Suprapubic skin (tissue), 4 donors: ENCODE data around the gene NFATC2. TPM values are rescaled to one million over a fixed set of nuclear protein-coding genes. Genes with fewer than 3 reads are reported as not detected.

Source experiments
- DNase-seq, 2 donors: peaks; one replicate each; pipeline ENCODE4 v3.0.0-alpha.2; 2019; ENCODE audit warnings: low spot score in 2 of 2
- H3K27ac ChIP-seq: fragments of 200-600 bp; sonication (generic); one replicate; pipeline ENCODE4 v1.5.1; 2019
- H3K27me3 ChIP-seq: fragments of 200-600 bp; sonication (generic); one replicate; pipeline ENCODE4 v1.5.1; 2019
- H3K36me3 ChIP-seq: fragments of 200-600 bp; sonication (generic); one replicate; pipeline ENCODE4 v1.5.1; 2019
- H3K4me1 ChIP-seq: fragments of 200-600 bp; sonication (generic); one replicate; pipeline ENCODE4 v1.5.1; 2019
- H3K4me3 ChIP-seq: fragments of 200-600 bp; sonication (generic); one replicate; pipeline ENCODE4 v1.5.1; 2019; ENCODE audit warnings: mild to moderate bottlenecking
- H3K9me3 ChIP-seq: fragments of 200-600 bp; sonication (generic); one replicate; pipeline ENCODE4 v1.5.1; 2019
- EP300 ChIP-seq: sonication (generic); formaldehyde crosslinking; IDR thresholded peaks from one replicate; pipeline ENCODE4 v1.6.1; 2017; ENCODE audit warnings: antibody characterized with exemption
- POLR2A ChIP-seq, 2 donors: fragments of 450-650 bp; IDR thresholded peaks; one replicate each; pipeline ENCODE4 v1.6.1; 2017; ENCODE audit warnings: antibody characterized with exemption in 2 of 2, mild to moderate bottlenecking in 2 of 2, moderate library complexity in 2 of 2
- POLR2AphosphoS5 ChIP-seq, 3 donors: sonication (generic); formaldehyde crosslinking; IDR thresholded peaks; one replicate each; pipeline ENCODE4 v1.6.1; 2017; ENCODE audit warnings: antibody characterized with exemption in 3 of 3
- WGBS: methylation state at CpG from one replicate; pipeline ENCODE4 v1.1.5; 2018; 5-methylcytosine and 5-hydroxymethylcytosine counted together
- total RNA-seq, 4 donors: library from RNA; depleted of rRNA; stranded (reverse); fragments of >200 nt; gene quantifications; one replicate each; pipeline ENCODE4 v1.1.0, GENCODE V29; 2016
- TF ChIP-seq, protein P1 (sequence below), 2 donors: fragments of 200-600 bp in 1 of 2; fragments of 450-650 bp in 1 of 2; sonication (generic) in 1 of 2; IDR thresholded peaks; one replicate each; pipeline ENCODE4 v1.5.1; 2016 to 2019; ENCODE audit warnings: antibody characterized with exemption in 2 of 2, mild to moderate bottlenecking in 1 of 2, moderate library complexity in 1 of 2

NFATC2 gene
- total RNA-seq, 4 donors from 2014 or later = 5.4 to 15.7 (median 8.4) TPM

- Histone ChIP-seq H3K27ac (no peak overlapping the region), H3K36me3 (peaks cover 10% of the 10 kb centered on the region), H3K27me3 (no peaks in the 10 kb centered on the region), H3K4me1 (peaks cover 41% of the 10 kb centered on the region), H3K4me3 (no peak overlapping the region), H3K9me3 (no peaks in the 10 kb centered on the region)
- WGBS = 95% methylated on average over 8 of the region's 12 CpGs
- DNase-seq = no peak
- TF ChIP-seq EP300 (no peak), POLR2A (IDR thresholded peaks at IDR 0.05) (no peak), POLR2AphosphoS5 (IDR thresholded peaks at IDR 0.05) (no peak)
- TF ChIP-seq, protein P1, sequence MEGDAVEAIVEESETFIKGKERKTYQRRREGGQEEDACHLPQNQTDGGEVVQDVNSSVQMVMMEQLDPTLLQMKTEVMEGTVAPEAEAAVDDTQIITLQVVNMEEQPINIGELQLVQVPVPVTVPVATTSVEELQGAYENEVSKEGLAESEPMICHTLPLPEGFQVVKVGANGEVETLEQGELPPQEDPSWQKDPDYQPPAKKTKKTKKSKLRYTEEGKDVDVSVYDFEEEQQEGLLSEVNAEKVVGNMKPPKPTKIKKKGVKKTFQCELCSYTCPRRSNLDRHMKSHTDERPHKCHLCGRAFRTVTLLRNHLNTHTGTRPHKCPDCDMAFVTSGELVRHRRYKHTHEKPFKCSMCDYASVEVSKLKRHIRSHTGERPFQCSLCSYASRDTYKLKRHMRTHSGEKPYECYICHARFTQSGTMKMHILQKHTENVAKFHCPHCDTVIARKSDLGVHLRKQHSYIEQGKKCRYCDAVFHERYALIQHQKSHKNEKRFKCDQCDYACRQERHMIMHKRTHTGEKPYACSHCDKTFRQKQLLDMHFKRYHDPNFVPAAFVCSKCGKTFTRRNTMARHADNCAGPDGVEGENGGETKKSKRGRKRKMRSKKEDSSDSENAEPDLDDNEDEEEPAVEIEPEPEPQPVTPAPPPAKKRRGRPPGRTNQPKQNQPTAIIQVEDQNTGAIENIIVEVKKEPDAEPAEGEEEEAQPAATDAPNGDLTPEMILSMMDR (IDR thresholded peaks at IDR 0.05) = no peak
Observed at GRCh38 chr20:51451484-51451883, 91.0 kb downstream of the NFATC2 start.

GRCh38 chr20:51450984-51451383 is 91.5 kb downstream of the NFATC2 start:
- TF ChIP-seq, protein P1 (IDR thresholded peaks at IDR 0.05) = no peak
- no peak for TF ChIP-seq POLR2AphosphoS5 (IDR thresholded peaks at IDR 0.05)
- TF ChIP-seq POLR2A (IDR thresholded peaks at IDR 0.05) = no peak
- TF ChIP-seq EP300 = no peak
- no peak overlapping the region for H3K4me3 ChIP-seq
- H3K27ac ChIP-seq = no peak overlapping the region
- no peaks in the 10 kb centered on the region for H3K27me3 ChIP-seq
- WGBS = 83% methylated on average over 3 of the region's 3 CpGs
- peaks cover 10% of the 10 kb centered on the region for H3K36me3 ChIP-seq
- no peaks in the 10 kb centered on the region for H3K9me3 ChIP-seq
- DNase-seq = no peak
- H3K4me1 ChIP-seq = peaks cover 41% of the 10 kb centered on the region

- H3K27ac ChIP-seq = no peak overlapping the region
- H3K36me3 ChIP-seq = peaks cover 10% of the 10 kb centered on the region
- 80% methylated on average over 5 of the region's 5 CpGs for WGBS
- TF ChIP-seq EP300 = no peak
- TF ChIP-seq, protein P1 (IDR thresholded peaks at IDR 0.05) = no peak
- no peak for TF ChIP-seq POLR2AphosphoS5 (IDR thresholded peaks at IDR 0.05)
- TF ChIP-seq POLR2A (IDR thresholded peaks at IDR 0.05) = no peak
- peaks cover 38% of the 10 kb centered on the region for H3K4me1 ChIP-seq
- no peaks in the 10 kb centered on the region for H3K9me3 ChIP-seq
- DNase-seq = no peak
- no peak overlapping the region for H3K4me3 ChIP-seq
- no peaks in the 10 kb centered on the region for H3K27me3 ChIP-seq
Observed at GRCh38 chr20:51450221-51450712, 92.3 kb downstream of the NFATC2 start.

GRCh38 chr20:51449498-51450220 is 92.9 kb downstream of the NFATC2 start:
- peaks cover 40% of the 10 kb centered on the region for H3K4me1 ChIP-seq
- peaks cover 10% of the 10 kb centered on the region for H3K36me3 ChIP-seq
- no peaks in the 10 kb centered on the region for H3K9me3 ChIP-seq
- no peak overlapping the region for H3K4me3 ChIP-seq
- no peaks in the 10 kb centered on the region for H3K27me3 ChIP-seq
- DNase-seq = no peak
- H3K27ac ChIP-seq = no peak overlapping the region
- WGBS = 78% methylated on average over 7 of the region's 7 CpGs
- TF ChIP-seq, protein P1 (IDR thresholded peaks at IDR 0.05) = no peak
- TF ChIP-seq POLR2A (IDR thresholded peaks at IDR 0.05) = no peak
- no peak for TF ChIP-seq EP300

- no peak for DNase-seq
- Histone ChIP-seq H3K4me3 (no peak overlapping the region), H3K4me1 (peaks cover 42% of the 10 kb centered on the region), H3K9me3 (no peaks in the 10 kb centered on the region), H3K27me3 (no peaks in the 10 kb centered on the region), H3K36me3 (peaks cover 7% of the 10 kb centered on the region), H3K27ac (peak overlapping the region; percentile 12)
- WGBS = 72% methylated on average over 5 of the region's 5 CpGs
- no peak for TF ChIP-seq EP300
- TF ChIP-seq, protein P1 (IDR thresholded peaks at IDR 0.05) = no peak
- no peak for TF ChIP-seq POLR2AphosphoS5 (IDR thresholded peaks at IDR 0.05)
- TF ChIP-seq POLR2A (IDR thresholded peaks at IDR 0.05) = no peak
Observed at GRCh38 chr20:51447765-51448148, 94.8 kb downstream of the NFATC2 start.
